Esophagus squamous epithelium (tissue), 4 donors: ENCODE measurements around the gene ST6GAL2.

Experiments
- POLR2A ChIP-seq, 4 donors: fragments of 450-650 bp; IDR thresholded peaks; one replicate each; pipeline ENCODE4 v1.6.1; 2017; ENCODE audit warnings: antibody characterized with exemption in 4 of 4, mild to moderate bottlenecking in 4 of 4, moderate library complexity in 3 of 4
- TF ChIP-seq, protein P1 (sequence below), 6 experiments: fragments of 450-650 bp in 4 of 6; fragments of 200-600 bp in 2 of 6; sonication (generic) in 2 of 6; IDR thresholded peaks; one replicate each; pipeline ENCODE4 v1.5.1; 2016 to 2019; ENCODE audit warnings: antibody characterized with exemption in 6 of 6, mild to moderate bottlenecking in 4 of 6, moderate library complexity in 4 of 6

DNA sequence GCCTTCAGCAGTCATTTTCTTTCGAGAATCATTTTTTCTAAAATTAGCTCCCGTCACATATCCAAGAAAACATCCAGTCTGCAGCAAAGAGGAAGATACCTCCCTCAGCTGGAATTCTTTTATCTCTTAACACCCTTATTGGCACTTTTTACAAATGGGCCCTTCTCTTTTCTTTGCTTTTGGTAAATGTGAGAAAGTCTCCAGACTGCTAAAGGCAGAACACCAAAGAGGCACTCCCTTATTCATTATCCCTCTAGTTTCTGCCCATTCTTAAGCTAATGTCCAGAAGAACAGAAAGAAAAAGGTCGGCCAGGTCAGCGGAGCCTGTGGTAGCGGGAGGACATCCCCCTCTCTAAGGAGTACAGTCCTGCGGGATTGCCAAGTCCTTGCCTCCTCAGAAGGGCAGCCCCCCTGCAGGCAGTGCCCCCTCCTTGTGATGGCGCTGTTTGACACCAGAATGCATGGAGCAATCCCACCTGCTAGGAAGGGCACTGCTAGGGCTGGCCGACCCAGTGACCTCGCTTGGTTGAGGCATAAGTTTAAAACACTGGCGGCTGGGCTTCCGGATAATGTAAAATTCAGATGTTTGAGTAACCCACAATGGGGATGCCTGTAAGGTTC lies 34.0 kb downstream of the ST6GAL2 start:
- TF ChIP-seq, protein P1, sequence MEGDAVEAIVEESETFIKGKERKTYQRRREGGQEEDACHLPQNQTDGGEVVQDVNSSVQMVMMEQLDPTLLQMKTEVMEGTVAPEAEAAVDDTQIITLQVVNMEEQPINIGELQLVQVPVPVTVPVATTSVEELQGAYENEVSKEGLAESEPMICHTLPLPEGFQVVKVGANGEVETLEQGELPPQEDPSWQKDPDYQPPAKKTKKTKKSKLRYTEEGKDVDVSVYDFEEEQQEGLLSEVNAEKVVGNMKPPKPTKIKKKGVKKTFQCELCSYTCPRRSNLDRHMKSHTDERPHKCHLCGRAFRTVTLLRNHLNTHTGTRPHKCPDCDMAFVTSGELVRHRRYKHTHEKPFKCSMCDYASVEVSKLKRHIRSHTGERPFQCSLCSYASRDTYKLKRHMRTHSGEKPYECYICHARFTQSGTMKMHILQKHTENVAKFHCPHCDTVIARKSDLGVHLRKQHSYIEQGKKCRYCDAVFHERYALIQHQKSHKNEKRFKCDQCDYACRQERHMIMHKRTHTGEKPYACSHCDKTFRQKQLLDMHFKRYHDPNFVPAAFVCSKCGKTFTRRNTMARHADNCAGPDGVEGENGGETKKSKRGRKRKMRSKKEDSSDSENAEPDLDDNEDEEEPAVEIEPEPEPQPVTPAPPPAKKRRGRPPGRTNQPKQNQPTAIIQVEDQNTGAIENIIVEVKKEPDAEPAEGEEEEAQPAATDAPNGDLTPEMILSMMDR (IDR thresholded peaks at IDR 0.05): no peak
- no peak for TF ChIP-seq POLR2A (IDR thresholded peaks at IDR 0.05)
